Dendritic cell treated with granulocyte-macrophage colony-stimulating factor and Interleukin-4, amounts not matched to agents 40 ng/mL and 50 ng/mL, for 4 days (primary cell): ENCODE results near the gene ABHD12B.

Experiments used
- H3K27ac Mint-ChIP-seq: one replicate; pipeline ENCODE4 v1.8.0; 2022; ENCODE audit warnings: mild to moderate bottlenecking, mixed read lengths
- H3K27me3 Mint-ChIP-seq: one replicate; pipeline ENCODE4 v1.8.0; 2022; ENCODE audit warnings: mild to moderate bottlenecking, mixed read lengths
- H3K36me3 Mint-ChIP-seq: one replicate; pipeline ENCODE4 v1.8.0; 2022; ENCODE audit warnings: low read depth, mixed read lengths
- H3K4me1 Mint-ChIP-seq: one replicate; pipeline ENCODE4 v1.8.0; 2022; ENCODE audit warnings: low read depth, mixed read lengths
- H3K4me3 Mint-ChIP-seq: one replicate; pipeline ENCODE4 v1.8.0; 2022; ENCODE audit warnings: mild to moderate bottlenecking, moderate library complexity, mixed read lengths
- H3K9me3 Mint-ChIP-seq: one replicate; pipeline ENCODE4 v1.8.0; 2022; ENCODE audit warnings: mixed read lengths
- intact Hi-C: fragments of 100-400 bp; cut with micrococcal nuclease; formaldehyde crosslinking; loops from one replicate; pipeline ENCODE4 v1.15.0; 2022

The ABHD12B gene

DNA sequence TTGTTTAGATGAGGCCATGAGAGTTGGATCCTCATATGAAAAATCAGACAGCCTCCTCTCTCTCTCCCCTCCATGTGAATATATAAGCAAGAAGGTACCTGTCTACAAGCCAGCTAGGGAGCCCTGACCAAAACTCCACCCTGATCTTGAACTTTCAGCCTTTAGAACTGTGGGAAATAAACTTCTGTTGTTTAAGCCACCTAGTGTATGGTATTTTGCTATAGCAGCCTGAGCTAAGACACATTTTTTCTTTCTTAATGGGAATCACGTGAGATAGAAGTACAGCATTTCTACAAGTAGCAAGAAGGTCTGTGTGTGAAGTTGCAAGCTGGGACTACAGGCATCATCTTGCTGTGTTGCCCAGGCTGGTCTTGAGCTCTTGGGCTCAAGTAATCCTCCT lies 16.3 kb upstream of the ABHD12B start:
- intact Hi-C loops: loop anchor here (5.0 kb wide), 1 partner anchor 53 kb away; no protein-coding TSS in a partner anchor
- Mint-ChIP-seq H3K4me1 (peaks cover 13% of the 10 kb centered on the region), H3K9me3 (no peaks in the 10 kb centered on the region), H3K27me3 (peaks cover 2% of the 10 kb centered on the region), H3K4me3 (no peak overlapping the region), H3K27ac (no peak overlapping the region), H3K36me3 (no peaks in the 10 kb centered on the region)

DNA sequence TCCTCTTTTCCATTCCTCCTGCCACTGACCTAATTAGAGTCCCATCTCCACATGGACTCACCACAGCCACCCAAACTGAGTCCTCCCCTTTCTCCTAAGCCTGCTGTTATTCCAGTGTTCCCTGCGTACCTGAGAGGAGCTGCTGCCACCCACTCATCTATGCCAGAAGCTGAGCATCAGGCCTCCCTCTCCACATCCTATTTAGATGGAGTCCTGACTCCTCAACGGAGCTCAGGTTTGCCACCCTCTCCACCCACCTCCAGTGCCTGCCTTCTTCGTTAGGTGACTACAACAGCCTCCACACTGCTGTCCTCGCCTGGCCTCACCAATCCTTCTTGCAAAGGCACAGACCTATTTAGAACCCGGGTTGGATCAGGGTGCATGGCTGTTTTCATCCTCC lies 15.2 kb upstream of the ABHD12B start:
- H3K27ac Mint-ChIP-seq: no peak overlapping the region
- no peaks in the 10 kb centered on the region for H3K9me3 Mint-ChIP-seq
- intact Hi-C loops: loop anchor here (5.0 kb wide), 1 partner anchor 54 kb away; no protein-coding TSS in a partner anchor
- peaks cover 2% of the 10 kb centered on the region for H3K27me3 Mint-ChIP-seq
- H3K4me1 Mint-ChIP-seq: peaks cover 13% of the 10 kb centered on the region
- no peak overlapping the region for H3K4me3 Mint-ChIP-seq
- H3K36me3 Mint-ChIP-seq: no peaks in the 10 kb centered on the region

DNA sequence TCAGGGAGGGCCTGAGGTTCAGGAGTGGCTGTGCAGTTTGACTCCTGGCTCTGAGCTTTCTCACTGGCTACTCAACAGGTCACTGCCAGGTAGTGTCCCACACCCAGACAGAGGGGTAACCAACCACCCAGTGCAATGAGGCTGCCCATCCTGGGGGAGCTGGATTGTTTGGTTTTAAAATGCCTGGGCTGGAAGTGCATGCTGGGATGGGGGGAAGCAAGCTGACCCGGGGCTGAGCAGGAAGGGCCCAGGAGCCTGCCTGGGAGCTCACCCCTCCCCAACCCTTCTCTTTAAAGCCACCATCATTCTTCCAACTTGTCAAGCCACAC lies 12.6 kb upstream of the ABHD12B start:
- peak overlapping the region; percentile 84 for H3K4me3 Mint-ChIP-seq
- no peak overlapping the region for H3K27ac Mint-ChIP-seq
- no peaks in the 10 kb centered on the region for H3K36me3 Mint-ChIP-seq
- intact Hi-C loops: loop anchor here (5.0 kb wide), 1 partner anchor 57 kb away; no protein-coding TSS in a partner anchor
- peaks cover 13% of the 10 kb centered on the region for H3K4me1 Mint-ChIP-seq
- H3K9me3 Mint-ChIP-seq: no peaks in the 10 kb centered on the region
- H3K27me3 Mint-ChIP-seq: peaks cover 2% of the 10 kb centered on the region

DNA sequence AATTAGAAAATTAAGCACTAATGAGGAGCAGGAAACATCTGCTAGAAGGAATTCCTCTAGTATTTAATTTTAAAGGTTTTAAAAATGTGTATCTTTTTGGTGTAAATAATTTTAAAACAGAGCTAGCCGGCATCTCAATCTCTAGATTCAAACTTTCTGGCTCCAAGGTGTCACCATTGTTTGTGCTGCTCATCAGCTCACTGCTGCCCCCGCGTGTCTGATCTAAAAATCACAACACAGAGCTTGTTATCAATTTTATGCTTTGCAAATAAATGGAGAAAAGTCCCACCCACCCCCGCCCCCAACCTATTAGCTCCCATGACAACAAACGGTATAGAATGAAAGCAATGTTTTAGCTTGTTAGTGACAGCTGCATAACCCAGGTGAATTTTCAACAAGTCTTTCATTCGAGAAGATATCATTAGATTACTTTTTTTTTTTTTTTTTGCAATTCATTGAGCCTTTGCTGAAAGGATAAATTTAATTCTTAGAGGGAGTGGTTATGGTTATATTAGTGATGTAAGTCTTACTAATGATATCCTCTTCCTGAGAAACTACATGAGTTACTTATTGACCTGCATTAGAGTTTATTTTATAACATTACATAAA lies 11.3 kb upstream of the ABHD12B start:
- H3K4me1 Mint-ChIP-seq: peaks cover 12% of the 10 kb centered on the region
- peak overlapping the region; percentile 84 for H3K4me3 Mint-ChIP-seq
- H3K27me3 Mint-ChIP-seq: peaks cover 2% of the 10 kb centered on the region
- H3K36me3 Mint-ChIP-seq: no peaks in the 10 kb centered on the region
- peak overlapping the region; percentile 78 for H3K27ac Mint-ChIP-seq
- intact Hi-C loops: loop anchor here (2.0 to 5.0 kb wide), 2 partner anchors 30 to 83 kb away; partner anchors contain the start of gene NIN
- no peaks in the 10 kb centered on the region for H3K9me3 Mint-ChIP-seq

DNA sequence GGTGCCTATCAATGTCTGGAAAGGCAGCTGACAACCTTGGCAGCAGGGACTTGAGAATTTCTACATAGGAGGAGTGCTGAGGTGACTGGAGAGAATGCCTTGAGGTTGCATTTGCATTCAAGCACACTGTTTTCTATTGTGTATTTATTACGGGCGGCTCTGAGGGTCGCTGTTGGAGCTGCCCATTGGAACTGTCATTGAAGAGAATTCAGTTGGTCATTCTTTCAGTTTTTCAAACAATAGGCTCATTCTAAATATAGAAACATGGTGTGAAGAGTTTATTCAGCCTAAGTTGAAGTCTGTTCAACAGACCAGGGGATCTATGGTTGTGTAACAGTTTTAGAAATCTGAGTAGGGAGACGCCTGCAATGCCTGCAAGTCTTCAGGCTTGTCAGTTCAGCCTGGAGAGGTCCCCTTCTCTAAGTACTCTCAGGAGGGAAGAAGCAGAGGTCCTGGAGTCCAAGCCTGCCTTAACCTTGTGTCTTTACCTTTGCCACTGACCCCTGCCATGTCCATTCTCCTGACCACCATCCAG lies 9.8 kb upstream of the ABHD12B start:
- H3K4me1 Mint-ChIP-seq: peaks cover 15% of the 10 kb centered on the region
- H3K27ac Mint-ChIP-seq: no peak overlapping the region
- no peak overlapping the region for H3K4me3 Mint-ChIP-seq
- intact Hi-C loops: loop anchor here (5.0 kb wide), 1 partner anchor 85 kb away; no protein-coding TSS in a partner anchor
- H3K27me3 Mint-ChIP-seq: peaks cover 2% of the 10 kb centered on the region
- H3K9me3 Mint-ChIP-seq: no peaks in the 10 kb centered on the region
- H3K36me3 Mint-ChIP-seq: no peaks in the 10 kb centered on the region

DNA sequence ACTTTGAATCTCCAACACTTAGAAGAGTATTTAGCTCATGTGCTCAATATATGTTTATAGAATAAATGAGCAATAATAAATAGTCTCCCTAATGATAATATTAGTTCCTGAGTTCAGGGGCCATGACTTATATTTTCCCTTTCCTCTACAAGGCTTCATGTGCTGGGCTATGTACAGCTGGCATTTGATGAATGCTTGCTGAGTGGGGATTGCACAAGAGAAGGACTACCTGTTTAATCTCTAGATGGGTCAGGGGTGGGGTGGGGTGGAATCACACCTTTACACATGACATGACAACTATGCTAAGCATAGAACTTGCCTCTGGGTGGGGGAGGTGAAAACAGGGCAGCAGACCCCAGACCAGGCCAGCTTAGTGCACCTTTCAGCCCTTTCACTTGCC lies 7.6 kb upstream of the ABHD12B start:
- Mint-ChIP-seq H3K36me3 (no peaks in the 10 kb centered on the region), H3K9me3 (no peaks in the 10 kb centered on the region), H3K4me1 (peaks cover 13% of the 10 kb centered on the region), H3K4me3 (no peak overlapping the region), H3K27me3 (peaks cover 2% of the 10 kb centered on the region), H3K27ac (no peak overlapping the region)
- intact Hi-C loops: loop anchor here (5.0 kb wide), 1 partner anchor 87 kb away; no protein-coding TSS in a partner anchor

DNA sequence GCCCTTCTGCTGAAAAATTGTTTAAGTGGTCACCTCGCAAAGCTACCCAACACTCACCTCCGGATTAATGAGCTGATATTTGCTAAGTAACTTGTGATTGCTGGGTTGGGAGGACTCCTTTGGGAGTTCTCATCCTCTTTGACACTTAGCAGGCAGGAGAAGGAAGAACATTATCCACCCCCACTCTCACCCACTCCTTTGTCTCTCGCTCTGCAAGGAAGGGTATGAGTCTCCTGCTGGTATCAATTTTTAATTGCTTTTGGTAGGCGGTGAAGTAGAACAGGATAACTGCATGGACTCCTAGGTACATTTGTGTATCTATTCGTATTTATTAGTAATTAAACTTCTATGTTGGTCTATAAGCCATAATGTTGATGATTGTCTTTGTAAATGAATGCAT lies 6.9 kb upstream of the ABHD12B start:
- intact Hi-C loops: loop anchor here (5.0 kb wide), 1 partner anchor 88 kb away; no protein-coding TSS in a partner anchor

DNA sequence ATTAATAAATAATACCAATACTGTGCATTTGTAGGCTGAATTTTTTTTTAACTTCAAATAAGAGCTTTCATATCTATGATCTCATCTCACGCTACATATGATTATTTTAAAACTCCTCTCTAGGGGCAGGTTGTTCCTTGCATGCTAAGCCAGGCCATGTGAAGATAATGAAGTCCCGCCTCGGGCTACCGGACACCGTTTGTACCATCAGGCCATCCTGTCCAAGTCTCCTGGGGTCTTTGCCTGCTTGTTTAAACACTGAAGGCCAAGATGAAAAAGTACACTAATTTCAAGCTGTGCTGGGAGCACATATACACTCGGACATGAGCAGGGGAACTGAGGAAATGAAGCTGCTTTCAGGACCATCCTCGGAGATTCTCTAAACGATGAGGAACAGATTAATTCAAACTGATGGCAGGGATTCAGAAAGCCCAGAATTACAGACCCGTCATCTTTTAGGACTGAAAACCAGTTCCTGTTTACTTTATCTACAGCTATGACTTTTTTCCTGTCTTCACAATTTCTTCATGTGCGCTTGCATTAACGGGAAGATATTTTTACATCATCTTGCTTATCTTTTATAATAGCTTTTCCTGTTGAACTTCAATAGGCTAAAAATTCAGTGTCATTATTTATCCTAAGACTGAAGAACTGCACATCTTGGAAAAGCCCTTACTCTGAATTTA lies 6.3 kb upstream of the ABHD12B start:
- Mint-ChIP-seq H3K36me3 (no peaks in the 10 kb centered on the region), H3K9me3 (no peaks in the 10 kb centered on the region), H3K27me3 (peaks cover 4% of the 10 kb centered on the region), H3K27ac (no peak overlapping the region), H3K4me3 (no peak overlapping the region), H3K4me1 (peaks cover 9% of the 10 kb centered on the region)
- intact Hi-C loops: no loop called here

More for the DNA sequence above, 6.9 kb upstream of the ABHD12B start:
- Mint-ChIP-seq H3K27ac (no peak overlapping the region), H3K4me3 (no peak overlapping the region), H3K4me1 (peaks cover 8% of the 10 kb centered on the region), H3K36me3 (no peaks in the 10 kb centered on the region), H3K27me3 (no peaks in the 10 kb centered on the region), H3K9me3 (no peaks in the 10 kb centered on the region)

DNA sequence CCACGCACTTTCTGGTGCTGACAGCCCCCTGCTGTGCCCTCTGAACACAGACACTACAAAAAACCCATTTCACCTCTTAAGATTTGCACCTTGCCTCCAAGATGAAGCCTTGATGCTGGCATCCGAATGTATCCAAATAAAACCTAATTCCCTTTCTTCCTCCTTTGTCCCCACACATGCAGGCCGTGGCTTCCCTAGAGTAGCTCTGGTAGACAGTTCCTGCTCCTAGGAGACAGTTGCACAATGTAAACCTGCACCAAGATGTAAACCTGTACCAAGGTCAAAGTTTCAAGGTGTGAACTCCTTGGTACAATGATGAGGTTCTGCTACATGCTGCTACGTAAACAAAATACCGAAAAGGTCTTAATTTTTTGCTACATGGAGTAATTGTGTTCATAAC lies 625 bp upstream of the ABHD12B start:
- H3K27me3 Mint-ChIP-seq: peaks cover 30% of the 10 kb centered on the region
- no peaks in the 10 kb centered on the region for H3K36me3 Mint-ChIP-seq
- peaks cover 32% of the 10 kb centered on the region for H3K4me1 Mint-ChIP-seq
- peak overlapping the region; percentile 56 for H3K4me3 Mint-ChIP-seq
- no peaks in the 10 kb centered on the region for H3K9me3 Mint-ChIP-seq
- peak overlapping the region; percentile 8 for H3K27ac Mint-ChIP-seq
- intact Hi-C loops: no loop called here

DNA sequence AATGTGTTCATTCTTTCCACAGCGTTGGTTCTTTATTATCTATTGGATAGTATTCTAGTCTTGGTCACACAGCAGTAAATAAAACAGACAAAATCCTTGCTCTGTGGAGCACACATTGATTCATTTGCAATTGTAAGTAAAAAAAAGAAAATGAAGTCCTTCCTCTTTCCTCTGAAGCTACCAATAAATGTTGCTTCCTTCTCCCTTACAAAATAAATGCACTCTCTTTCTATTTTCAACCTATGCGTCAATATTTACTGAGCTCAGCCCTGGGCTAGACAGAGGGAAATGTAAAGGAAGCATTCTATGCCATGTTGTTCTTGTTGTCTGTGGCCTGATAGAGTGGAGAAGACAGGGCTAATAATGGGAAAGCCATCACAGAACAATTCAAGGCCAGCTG lies 2.9 kb downstream of the ABHD12B start:
- intact Hi-C loops: no loop called here
- H3K27ac Mint-ChIP-seq: no peak overlapping the region
- peaks cover 30% of the 10 kb centered on the region for H3K27me3 Mint-ChIP-seq
- no peak overlapping the region for H3K4me3 Mint-ChIP-seq
- H3K36me3 Mint-ChIP-seq: no peaks in the 10 kb centered on the region
- H3K4me1 Mint-ChIP-seq: peaks cover 32% of the 10 kb centered on the region
- H3K9me3 Mint-ChIP-seq: no peaks in the 10 kb centered on the region

DNA sequence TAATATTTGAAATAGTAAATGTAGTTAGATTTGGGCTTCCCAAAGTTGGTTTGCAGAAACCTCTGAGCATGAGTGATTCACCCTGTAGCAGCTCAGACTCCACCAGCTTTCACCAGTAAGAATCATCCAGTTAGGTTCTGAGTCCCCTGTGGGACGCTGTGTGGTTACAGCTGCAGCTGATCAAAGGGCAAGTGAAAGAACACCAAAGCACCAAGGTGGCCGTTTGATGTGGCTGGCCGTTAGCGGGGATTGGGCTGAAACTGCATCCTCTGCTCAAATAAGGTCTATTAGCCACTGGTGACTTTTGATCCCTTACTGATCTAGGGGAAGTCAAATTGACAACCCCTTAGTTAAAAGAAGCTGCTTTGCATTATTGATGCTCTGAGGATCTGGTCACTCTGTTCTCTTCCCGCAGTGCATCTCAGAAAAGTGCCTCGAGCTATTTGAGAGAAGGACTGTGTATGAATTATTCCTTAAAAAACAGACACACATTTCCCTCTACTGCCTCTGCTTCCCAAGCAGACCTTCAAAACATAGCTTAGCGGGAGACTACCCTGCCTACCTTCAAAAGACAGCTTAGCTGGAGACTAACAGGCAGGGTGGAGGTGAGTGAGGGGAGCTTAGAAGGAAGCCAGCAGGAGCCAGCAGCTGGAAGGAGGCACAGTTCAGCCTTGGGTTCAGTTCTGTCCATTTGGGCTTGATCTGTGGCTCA lies 3.7 kb downstream of the ABHD12B start:
- H3K4me3 Mint-ChIP-seq: no peak overlapping the region
- H3K36me3 Mint-ChIP-seq: no peaks in the 10 kb centered on the region
- no peaks in the 10 kb centered on the region for H3K9me3 Mint-ChIP-seq
- H3K27me3 Mint-ChIP-seq: peaks cover 26% of the 10 kb centered on the region
- H3K27ac Mint-ChIP-seq: no peak overlapping the region
- H3K4me1 Mint-ChIP-seq: peaks cover 31% of the 10 kb centered on the region
- intact Hi-C loops: no loop called here

DNA sequence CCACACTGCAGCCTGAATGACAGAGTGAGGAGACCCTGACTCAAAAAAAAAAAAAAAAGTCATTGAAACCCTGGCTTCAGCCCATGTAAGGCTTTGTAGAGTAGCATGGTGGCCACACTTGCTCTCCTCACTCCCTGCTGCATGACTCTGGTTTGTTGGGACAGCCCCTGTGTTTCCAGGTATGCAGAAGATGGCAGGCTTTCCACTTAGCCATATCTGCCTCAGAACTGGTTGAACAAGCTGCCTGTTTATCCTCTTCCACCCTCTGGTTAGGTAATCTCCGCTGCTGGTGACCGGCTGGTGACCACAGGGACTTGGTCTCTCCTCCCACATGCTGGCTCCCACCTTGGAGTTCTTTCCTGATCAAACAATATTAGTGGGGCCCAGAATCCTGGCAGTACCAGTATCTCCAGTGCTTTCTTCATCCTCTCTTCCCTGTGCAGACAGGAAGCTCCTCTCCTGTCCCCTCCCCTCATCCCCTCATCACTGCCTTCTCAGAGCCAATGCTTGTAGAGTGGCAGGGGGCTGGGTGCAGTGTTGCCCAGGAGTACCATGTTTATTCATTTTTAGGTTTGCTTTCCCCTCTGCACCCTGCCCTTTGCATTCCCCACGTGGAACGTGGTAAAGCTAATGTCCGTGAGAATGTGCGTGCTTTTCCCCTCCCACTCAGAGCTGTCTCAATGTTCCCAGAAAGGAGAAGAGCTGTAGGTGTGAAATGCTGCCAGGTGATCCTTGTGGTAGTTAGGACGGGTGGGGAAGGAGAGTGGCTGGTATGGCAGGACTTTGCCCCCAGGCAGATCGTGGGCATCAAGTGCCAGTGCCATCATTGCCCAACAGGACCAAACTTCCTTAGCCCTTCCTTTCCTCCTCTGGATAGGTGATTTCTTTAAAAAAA lies 11.3 kb downstream of the ABHD12B start:
- intact Hi-C loops: no loop called here
- H3K27ac Mint-ChIP-seq: no peak overlapping the region
- no peaks in the 10 kb centered on the region for H3K9me3 Mint-ChIP-seq
- no peak overlapping the region for H3K4me3 Mint-ChIP-seq
- peaks cover 37% of the 10 kb centered on the region for H3K36me3 Mint-ChIP-seq
- H3K4me1 Mint-ChIP-seq: no peaks in the 10 kb centered on the region
- H3K27me3 Mint-ChIP-seq: no peaks in the 10 kb centered on the region

DNA sequence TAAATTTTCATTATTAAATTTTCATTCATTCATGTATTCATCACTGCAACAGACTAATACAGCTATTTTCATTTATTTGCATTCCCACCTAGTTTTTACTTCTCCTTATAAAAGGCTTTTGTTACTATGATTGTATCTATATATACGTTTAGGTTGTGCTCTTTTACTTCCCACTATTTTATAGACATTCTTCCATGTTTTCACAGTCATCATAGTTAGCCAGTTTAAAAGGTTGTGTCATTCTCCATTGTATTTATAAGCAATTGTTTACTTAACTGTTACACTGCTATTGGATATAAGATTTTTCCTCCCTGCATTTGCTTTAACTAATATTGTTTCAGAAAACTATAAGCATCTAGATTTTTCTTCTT lies 12.0 kb downstream of the ABHD12B start:
- Mint-ChIP-seq H3K9me3 (no peaks in the 10 kb centered on the region), H3K4me1 (no peaks in the 10 kb centered on the region), H3K27me3 (no peaks in the 10 kb centered on the region), H3K36me3 (peaks cover 37% of the 10 kb centered on the region), H3K27ac (no peak overlapping the region), H3K4me3 (no peak overlapping the region)
- intact Hi-C loops: no loop called here
